ENCODE data around the gene NFIA. TPM values are rescaled to one million over a fixed set of nuclear protein-coding genes. Genes with fewer than 3 reads are reported as not detected.

NFIA gene
- total RNA-seq, 1 donor: 19.7 TPM

DNA sequence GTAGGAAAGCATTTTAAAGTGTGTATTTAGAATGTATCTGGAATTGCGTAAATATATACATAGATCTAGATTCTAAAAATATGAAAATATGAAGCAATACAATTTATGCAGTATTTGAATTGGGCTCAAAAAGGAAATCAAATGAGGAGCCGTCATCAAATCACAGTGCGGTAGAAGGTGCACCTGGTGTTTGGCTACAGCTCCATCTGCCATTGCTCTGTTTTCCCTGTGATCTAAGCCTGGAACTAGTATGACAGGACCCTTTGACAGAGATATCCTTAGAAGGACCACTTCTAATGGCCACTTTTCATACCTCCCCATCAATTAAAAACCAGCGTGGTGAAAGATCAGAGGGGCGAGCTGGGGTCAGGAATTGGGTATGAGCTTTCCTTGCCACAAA, 202.6 kb downstream of the NFIA start:
- DNase-seq (ENCODE audit: low read depth in 2 of 3, low spot score in 2 of 3): no peak

DNA sequence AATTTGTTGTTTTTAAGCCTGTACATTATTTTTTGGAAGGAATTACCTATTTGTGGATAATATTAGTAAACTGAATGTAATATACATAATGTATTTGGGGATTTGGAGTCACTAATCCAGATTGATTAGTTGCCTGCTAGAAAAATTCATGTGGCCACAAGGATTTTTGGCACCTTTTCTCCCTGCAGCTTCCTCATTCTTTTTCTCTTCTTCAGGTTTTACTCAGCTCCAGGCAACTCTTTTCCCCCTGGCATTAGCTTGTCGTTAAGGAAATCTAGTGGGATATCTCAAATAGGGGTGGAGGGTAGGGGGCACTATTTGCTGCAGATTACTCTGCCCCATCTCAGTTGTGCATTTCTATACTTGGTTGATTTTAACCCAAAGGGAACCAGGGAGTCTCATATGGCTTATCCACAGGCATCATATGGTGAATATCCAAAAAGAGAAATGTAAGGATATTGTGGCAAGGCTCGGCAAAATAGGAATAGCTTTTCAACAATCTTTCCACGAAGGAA, 203.1 kb downstream of the NFIA start:
- DNase-seq (ENCODE audit: low read depth in 2 of 3, low spot score in 2 of 3): no peak

DNA sequence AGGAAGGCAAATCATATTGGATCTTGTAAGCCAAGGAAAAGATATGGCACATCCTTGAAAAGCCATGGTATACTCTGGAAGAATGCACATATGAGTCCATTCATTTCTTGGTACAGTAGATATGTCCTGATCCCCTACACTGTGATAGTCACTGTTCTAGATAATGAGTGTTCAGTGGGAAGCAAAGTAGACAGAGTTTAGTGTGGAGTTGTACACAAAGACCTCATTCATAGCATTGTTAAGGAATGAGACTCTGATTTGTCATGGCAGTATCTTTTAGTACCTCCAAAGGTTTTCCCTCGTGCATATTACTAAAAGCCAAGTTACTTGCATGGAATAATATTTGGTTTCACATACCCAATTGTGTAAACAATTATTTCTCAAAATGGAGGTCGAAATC, 204.7 kb downstream of the NFIA start:
- no peak for DNase-seq (ENCODE audit: low read depth in 2 of 3, low spot score in 2 of 3)

DNA sequence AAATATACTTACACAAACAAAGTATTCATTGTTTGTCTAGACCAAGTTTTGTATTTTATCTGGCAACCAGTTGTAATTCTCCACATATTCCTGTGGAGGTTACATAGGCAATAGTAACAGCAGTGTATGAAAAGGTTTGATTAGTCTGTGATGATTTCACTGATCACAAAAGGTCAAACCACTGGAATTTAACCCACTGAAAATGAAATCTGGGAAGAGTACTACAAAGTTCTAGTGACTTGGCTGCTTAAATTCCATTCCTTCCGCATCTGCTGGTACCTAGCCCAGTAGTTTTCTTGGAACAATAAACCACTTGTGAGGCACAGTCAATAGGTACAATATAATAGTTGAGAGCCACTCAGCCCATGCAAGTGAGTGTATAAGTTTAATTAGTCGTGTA, 205.4 kb downstream of the NFIA start:
- no peak for DNase-seq (ENCODE audit: low read depth in 2 of 3, low spot score in 2 of 3)

DNA sequence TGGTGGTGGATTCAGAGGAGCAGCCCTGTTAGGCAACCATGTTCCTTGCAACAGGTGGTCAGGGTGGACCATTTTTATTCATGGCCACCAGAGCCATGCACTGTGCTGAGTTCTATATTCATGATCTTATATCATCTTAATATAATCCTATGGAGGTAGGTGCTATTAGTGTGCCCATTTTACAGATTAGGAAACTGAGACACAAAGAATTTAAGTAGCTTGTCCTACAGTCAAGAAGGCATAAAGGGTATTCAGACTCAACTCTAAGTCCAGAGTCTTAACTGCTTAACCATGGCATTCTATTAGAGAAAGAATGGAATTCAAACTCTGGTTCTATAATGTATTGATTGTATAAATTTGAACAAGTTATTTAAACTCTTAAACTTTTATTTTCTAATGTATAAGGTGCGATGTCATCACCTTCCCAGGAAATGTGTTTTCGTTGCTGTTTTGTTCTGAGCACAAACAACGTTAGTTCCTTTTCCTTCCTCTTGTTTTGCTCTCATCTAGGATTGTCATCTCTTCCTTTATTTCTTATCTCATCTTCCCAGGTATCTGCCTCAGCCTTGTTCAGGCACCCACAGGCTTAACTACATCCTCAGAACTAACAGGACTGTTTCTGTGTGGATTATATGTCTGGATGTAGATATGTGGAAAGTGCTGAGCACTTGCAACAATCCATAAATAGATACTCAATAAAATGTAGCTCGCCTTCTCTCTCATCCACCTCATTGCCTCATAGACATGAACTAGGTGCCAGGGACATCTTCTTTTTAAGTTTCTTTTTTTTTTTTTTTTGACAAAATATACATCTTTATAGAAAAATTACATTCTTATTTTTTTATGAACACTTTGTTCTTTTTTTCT, 207.1 kb downstream of the NFIA start:
- peak in 2 of 3 donors; percentile 22 to 42 for DNase-seq (ENCODE audit: low read depth in 2 of 3, low spot score in 2 of 3)

DNA sequence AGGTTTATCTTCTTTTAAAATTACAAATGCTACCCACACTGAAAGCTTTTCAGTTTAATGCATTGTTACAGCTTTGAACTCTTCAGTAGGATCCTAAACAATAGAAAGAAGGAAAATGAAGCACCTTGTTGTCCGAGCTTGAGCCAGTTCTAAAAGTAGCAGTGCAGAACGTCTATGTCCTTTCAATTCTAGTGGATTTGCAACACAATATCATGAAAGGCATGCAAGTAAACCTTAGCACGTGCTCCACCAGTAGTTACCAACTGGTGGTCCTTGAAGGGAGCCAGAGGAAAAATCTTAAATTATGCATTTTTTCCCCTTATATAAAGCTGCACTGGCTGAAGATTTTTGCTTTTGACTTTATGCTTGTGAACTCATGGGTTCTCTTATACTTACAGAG, 208.2 kb downstream of the NFIA start:
- DNase-seq (ENCODE audit: low read depth in 2 of 3, low spot score in 2 of 3): no peak

DNA sequence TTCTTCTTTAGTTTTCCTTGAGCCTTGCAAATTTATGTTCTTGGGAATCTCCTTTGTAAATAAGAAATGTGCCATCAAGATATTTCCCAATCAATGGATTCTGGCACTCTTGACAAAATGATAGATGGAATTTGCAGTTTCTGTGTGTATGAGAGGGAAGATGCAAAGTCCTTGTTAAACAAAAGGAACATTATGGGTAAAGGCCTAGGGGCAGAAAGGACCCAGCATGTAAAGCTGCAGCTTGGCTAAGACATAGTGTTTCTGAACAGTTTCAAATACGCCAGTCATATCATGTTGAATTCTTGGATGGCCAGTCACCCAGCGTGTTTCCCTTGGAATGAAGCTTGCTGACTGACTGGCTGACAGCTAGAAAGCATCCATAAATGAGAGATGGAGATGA, 210.8 kb downstream of the NFIA start:
- no peak for DNase-seq (ENCODE audit: low read depth in 2 of 3, low spot score in 2 of 3)

DNA sequence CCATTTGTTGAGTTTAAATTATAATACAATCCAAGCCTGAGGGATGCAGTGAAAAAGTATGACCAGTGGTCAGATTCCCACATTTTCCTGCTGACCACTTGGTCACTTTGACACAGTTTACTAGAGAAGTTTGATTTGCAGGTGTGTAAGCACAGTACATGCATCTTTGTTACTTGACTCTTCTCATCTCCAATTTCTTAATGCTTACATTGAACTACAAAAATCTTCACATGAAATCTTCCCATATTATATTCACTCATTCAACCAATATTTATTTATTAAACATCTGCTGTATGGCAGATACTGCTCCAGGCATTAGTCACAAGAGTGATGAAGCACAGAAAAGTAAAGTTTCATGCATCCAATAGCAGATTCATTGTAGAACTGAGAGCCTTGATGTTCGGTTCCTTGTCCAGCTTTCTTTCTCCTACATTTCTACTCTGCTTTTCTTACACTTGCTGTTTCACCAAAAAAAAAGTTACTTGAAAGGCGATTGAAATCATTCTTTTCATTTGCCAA, 211.7 kb downstream of the NFIA start:
- no peak for DNase-seq (ENCODE audit: low read depth in 2 of 3, low spot score in 2 of 3)

DNA sequence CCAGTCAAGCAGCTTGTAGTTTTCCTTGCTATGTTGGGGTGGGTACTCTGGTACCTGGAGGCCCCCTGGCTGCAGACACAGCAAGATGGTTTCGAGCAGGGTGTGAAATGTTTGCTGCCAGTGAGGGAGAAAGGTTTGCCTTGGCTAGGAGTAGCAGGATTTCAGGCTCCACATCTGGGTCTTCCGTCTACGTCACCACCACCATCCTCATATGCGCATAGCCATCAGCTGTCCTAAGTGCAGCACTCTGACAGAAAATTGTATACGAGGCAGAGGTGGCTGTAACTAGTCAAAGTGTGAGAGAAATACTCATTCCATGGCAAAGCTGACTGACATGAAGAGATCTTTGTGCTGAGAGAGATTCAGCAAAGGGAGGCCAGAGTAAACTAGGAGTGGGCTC, 212.6 kb downstream of the NFIA start:
- no peak for DNase-seq (ENCODE audit: low read depth in 2 of 3, low spot score in 2 of 3)

DNA sequence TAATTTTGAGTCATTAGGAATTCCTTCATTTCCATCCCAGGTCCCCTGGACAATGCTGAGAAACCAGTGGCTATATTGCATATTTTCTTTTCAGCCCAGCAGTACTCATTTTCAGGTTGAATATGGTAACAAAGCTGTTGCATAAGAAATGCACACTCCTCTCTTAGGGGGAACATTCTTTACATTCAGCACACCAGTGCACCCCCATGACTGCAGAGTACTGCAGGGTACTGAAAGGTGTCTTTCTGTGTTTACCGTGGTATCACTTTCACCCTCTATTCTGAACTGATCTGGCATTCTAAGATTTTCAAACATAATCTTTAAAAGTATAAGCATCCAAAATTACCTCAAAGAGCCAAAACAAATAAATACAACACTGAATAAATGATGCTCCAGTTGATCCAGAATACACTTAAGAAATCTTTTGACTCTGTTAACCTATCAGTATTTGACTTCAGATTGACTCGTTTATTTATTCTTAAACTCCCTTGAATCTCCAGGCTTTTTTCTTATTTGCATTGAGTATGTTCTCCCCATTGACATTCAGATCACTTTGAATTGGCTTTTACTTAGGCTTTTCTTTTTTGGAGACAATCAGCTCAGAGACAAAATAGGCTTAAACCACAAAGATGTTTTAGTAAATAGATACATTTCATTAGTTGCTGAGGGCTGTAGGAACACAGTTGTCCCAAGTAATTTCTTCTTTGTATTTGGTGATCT, 213.6 kb downstream of the NFIA start:
- DNase-seq (ENCODE audit: low read depth in 2 of 3, low spot score in 2 of 3): no peak

DNA sequence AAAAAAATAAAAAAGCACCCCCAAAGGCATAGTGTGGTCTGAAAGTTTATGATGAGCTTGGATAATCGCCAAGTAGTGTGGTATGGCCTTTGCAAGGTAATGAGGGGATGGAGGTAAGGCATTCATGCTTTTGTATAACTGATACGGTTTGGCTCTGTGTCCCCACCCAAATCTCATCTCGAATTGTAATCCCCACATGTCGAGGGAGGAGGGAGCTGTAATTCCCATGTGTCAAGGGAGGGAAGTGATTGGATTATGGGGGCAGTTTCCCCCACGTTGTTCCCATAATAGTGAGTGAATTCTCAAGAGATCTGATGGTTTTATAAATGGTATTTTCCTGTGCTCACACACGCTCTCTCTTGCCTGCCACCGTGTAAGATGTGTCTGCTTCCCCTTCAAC, 215.5 kb downstream of the NFIA start:
- DNase-seq (ENCODE audit: low read depth in 2 of 3, low spot score in 2 of 3): no peak

DNA sequence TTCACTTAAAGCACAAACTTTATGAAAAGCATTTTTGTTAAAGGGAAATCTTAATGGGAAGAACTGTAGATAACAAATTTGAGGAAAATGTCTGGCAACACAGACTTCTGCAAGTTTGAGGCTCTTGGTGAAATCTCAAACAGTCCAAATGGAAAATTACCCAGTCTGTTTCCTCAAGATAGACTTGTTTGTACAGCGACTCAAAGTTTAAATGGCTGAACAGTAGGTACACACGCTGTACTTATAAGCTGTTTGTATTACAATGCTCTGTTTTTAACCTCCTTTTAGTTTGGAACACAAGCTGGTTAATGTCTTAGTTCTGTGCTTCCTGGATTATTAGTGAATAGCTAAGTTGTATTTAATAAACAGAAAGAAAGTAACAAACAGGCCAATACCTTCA, 217.1 kb downstream of the NFIA start:
- DNase-seq (ENCODE audit: low read depth in 2 of 3, low spot score in 2 of 3): peak in 2 of 3 donors; percentile 39 to 74

DNA sequence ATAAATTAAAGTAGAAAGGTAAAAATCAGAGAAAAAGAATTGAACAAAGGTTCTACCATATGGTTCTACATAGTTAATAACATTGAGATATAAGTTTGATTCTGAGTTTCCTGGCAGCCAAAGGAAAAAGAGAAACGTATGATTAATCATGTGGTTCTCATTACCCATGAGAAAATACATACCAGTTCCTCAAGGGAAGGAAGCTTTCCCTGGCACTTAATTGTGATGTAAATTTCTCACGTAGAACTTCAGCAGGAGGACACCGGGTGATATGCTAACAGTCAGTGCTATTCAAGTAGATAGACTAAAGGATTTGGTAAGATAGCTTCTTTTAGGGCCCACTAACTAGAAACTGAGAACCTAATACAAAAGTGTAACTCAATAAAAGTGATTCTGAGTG, 218.5 kb downstream of the NFIA start:
- no peak for DNase-seq (ENCODE audit: low read depth in 2 of 3, low spot score in 2 of 3)

DNA sequence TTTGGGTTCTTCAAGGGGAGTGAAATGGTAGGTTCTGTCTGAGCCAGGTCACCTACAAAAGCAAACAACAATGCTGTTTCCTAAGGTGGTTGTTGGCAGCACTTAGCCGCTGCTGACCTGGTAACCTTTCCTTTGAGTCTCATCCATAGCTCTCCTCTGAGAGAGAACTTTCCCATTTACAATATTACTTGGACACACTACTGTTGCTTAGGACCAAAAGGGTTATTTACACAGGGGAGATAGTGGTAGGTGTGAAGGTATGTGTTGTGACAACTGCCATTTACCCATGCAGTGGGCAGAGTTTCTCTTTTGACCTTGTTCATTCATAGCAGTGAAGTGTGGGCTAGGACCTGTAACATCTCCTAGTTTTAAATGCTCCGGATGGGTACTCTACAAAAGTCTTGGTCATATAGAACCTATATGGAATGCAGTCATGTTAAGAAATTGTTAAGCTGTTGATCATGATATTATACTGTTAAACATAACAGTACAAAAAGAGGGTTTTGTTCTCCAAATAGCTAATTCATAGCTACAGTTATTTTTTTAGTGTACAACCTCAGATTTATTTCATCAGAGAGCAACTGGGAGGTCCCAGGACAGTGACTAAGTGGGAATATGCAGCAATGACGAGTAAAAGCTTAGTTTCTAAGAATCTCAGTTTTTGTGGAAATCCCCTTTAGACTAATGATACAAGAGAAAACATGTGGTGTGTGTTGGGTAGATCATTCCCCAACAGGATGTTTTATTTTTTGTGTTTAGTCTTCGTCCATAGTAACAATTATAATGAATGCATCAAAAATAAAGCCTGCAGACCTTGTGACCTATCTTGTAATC, 219.7 kb downstream of the NFIA start:
- peak in 2 of 3 donors; percentile 50 to 58 for DNase-seq (ENCODE audit: low read depth in 2 of 3, low spot score in 2 of 3)

DNA sequence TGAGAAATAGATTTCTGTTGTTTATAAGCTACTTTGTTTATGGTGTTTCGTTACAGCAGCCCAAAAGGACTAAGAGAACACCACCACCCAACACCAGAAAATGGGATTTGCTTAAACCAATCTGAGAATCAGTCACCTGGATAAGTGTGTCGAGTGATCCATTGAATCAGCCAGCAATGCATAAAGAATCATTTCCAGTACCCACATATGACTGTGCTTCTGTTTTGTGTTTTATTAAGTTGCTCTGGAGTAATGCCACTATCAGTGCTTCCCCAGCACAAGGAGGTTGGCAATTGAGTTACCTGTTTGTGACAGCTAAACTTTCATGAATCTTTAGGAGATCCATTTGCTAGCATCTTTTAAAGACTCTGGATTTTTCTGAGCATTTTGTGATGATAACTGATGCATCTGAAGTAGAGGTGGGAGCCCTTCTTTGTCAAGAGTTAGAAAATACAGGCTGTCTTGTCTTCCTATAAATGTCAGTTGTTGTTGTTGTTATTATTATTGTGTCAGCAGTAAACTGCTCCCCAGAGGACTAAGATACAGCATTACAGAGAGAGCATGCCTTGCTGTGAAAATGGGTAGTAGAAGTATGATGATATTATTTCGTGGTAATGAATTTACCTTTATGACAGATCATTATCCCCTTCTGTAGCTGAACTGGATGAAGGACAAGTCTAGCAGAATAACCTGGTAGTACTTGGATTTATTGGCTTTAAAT, 225.2 kb downstream of the NFIA start:
- no peak for DNase-seq (ENCODE audit: low read depth in 2 of 3, low spot score in 2 of 3)

DNA sequence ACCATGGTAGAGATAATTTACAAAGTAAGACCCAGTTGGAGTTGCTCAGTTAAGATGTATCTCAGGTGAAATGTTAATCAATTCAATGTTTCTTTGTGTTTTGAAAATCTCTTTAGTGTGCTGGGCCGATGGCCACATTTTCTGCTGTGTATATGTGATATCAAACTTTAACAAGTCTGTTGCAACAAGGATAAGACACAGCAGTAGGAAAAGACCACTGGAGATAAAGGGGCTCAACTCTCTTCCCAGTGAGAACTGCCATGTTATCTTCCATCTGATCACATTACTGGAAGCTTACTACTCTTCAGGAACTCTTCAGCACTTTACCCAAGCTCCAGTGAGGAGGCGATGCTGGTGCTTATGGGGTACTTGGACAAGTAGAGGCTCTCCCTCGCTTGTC, 227.7 kb downstream of the NFIA start:
- DNase-seq (ENCODE audit: low read depth in 2 of 3, low spot score in 2 of 3): no peak

DNA sequence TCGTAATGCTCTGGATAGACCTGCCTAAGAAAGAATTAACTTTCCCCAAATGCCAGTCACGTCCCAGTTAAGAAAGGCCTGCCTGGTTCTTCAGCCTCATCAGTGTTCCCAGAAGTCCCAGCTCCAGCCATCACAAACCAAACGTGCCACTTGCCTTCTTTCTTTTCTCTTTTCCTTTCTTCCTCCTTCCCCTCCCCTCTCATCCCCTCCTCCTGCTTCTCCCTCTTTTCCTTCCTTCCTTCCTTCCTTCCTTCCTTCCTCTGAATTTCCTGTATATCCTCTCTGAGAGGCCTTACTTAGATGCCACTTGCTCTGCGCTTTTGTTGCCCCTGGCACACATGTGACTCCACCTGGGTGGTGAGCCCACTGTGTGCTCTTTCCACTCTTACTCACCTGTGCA, 228.2 kb downstream of the NFIA start:
- DNase-seq (ENCODE audit: low read depth in 2 of 3, low spot score in 2 of 3): no peak

DNA sequence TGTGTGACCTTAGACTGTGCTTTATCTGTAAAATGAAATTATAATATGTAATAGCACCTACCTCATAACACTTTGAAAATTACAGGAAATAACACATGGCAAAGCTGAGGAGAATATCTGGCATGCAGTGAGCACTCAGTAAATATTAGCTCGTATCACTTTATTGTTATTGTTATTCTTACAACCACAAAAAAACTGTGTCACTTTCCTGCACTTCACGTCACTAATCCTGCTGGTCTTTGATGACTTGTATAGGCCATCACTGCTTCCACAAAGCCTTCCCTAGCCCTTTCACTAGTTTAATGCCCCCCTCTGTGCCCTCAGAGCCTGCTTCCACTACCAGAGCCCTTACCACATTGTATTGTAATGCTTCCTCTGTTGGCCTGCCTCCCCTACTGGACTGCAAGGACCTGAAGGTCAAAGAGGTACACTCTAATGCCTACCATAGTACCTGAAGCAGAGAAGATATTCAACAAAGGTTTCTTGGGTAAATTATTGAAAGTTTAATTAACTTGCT, 231.6 kb downstream of the NFIA start:
- no peak for DNase-seq (ENCODE audit: low read depth in 2 of 3, low spot score in 2 of 3)

DNA sequence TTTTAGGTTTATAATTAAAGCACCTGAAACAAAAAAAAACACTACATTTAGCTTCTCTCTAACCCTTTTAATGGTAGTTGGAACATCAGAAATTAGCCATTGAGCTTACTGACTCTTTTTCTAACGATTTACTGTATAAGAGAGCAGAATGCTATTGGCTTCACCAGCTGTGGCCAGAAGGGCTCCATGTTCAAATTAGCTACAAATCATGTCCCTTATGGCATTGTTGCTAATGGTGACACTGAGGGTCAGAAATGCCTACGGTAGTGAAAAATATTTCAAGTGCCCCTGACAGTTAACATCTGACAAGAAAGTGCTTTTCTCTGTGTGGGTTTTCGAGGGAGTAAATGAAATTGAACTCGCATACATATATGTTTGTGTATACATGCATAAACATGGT, 232.7 kb downstream of the NFIA start:
- no peak for DNase-seq (ENCODE audit: low read depth in 2 of 3, low spot score in 2 of 3)

DNA sequence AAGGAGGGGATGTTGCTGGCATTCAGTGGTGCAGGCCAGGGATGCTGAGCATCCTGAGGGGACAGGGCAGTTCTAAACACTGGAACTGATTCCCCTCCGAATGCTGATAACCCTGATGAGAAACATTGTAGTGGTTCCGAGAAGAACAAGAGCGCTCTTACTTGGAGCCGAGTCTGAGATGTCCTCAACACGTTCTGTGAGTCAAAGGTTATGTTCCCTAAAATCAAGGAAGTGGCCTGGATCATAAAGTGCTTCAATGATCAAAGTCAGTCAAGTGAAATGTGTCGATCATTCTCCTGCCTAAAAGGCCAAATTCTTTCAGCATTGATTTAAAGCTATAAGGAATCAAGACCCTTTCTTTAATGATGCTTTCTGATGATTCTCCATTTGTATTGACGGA, 234.1 kb downstream of the NFIA start:
- DNase-seq (ENCODE audit: low read depth in 2 of 3, low spot score in 2 of 3): no peak
